Astrocyte (in vitro differentiated cells and primary cell): ENCODE data around the gene WDR11.

Source experiments
- CTCF ChIP-seq: IDR thresholded peaks from 2 replicates; pipeline ENCODE4 v1.5.1; 2011; ENCODE audit warnings: low read depth, mild to moderate bottlenecking, inconsistent platforms, low read length, moderate library complexity; ENCODE audit not compliant: insufficient read depth
- EZH2 ChIP-seq: IDR thresholded peaks from 2 replicates; pipeline ENCODE4 v1.6.1; 2012; ENCODE audit warnings: mild to moderate bottlenecking, low read length, inconsistent platforms; ENCODE audit not compliant: insufficient read depth

DNA sequence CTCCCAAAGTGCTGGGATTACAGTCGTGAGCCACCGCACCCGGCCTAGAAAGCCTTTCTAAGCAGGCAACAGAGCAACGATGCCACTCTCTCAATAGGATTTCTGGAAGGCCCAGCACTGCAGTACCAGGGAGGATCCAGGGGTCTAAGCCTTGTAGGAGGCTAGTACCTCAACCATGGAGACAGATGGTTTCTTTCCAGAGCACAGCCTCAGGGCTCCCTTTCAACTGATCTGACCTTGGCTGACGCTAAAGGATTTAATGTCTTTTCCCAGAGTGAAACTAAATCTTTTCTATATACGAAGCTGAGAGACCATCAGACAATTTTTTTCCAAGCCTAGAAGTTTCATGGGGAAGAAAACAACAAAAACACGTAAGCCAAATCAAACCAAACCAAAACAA lies 78.0 kb downstream of the WDR11 start:
- TF ChIP-seq CTCF (no peak), EZH2 (no peak)
